ENCODE measurements around the gene CTAG2.

- TF ChIP-seq CTCF (IDR thresholded peaks at IDR 0.05) (no peak), POLR2A (IDR thresholded peaks at IDR 0.05) (no peak)
Measured at GRCh38 chrX:154661170-154661569, 7.8 kb upstream of the CTAG2 start.

Measured in esophagus squamous epithelium (tissue), 4 donors.